Measurements from ENCODE around the gene PPIP5K1. TPM values are rescaled to one million over a fixed set of nuclear protein-coding genes. Genes with fewer than 3 reads are reported as not detected.
A peak's percentile ranks its signal among the peaks of the same experiment; 100 is the strongest.

The PPIP5K1 gene
- total and polyA plus RNA-seq, 9 donors: 5.9 to 9.9 (median 6.7) TPM

GRCh38 chr15:43518197-43518761 is 71.7 kb downstream of the PPIP5K1 start:
- Histone ChIP-seq H3K27me3 (ENCODE audit: control insufficient read depth, insufficient read depth, low read length) (peaks cover 3% of the 10 kb centered on the region), H3K36me3 (ENCODE audit: control insufficient read depth, insufficient read depth, low read length) (peaks cover 38% of the 10 kb centered on the region), H3K4me1 (ENCODE audit: control insufficient read depth, insufficient read depth, low read length) (peaks cover 57% of the 10 kb centered on the region), H3K27ac (ENCODE audit: low read length) (peak overlapping the region; percentile 94), H3K4me3 (ENCODE audit: low read length) (peak overlapping the region; percentile 81), H3K9me3 (replicated peaks; ENCODE audit: control insufficient read depth, low read depth, low read length) (peaks cover 6% of the 10 kb centered on the region)
- WGBS (ENCODE audit: insufficient coverage): 0% methylated on average over 9 of the region's 18 CpGs
- peak; percentile 85 for DNase-seq

- H3K27ac ChIP-seq (ENCODE audit: low read length): peak within 1 kb of the TSS; percentile 94
- WGBS (ENCODE audit: insufficient coverage): 0% methylated on average over 2 of the region's 15 CpGs
- H3K36me3 ChIP-seq (ENCODE audit: control insufficient read depth, insufficient read depth, low read length): peaks cover 31% of the 10 kb centered on the region
- H3K9me3 ChIP-seq (replicated peaks; ENCODE audit: control insufficient read depth, low read depth, low read length): peaks cover 5% of the 10 kb centered on the region
- peaks cover 61% of the 10 kb centered on the region for H3K4me1 ChIP-seq (ENCODE audit: control insufficient read depth, insufficient read depth, low read length)
- DNase-seq: peak; percentile 89
- peak within 1 kb of the TSS; percentile 81 for H3K4me3 ChIP-seq (ENCODE audit: low read length)
- peaks cover 3% of the 10 kb centered on the region for H3K27me3 ChIP-seq (ENCODE audit: control insufficient read depth, insufficient read depth, low read length)
Observed at GRCh38 chr15:43517354-43518196, 72.4 kb downstream of the PPIP5K1 start, which contains the start of gene MAP1A. MAP1A (plus strand) TSS chr15:43517608; CDS start chr15:43521474, 3,866 bp downstream.

GRCh38 chr15:43516801-43517353 is 73.1 kb downstream of the PPIP5K1 start:
- H3K36me3 ChIP-seq (ENCODE audit: control insufficient read depth, insufficient read depth, low read length): peaks cover 26% of the 10 kb centered on the region
- peaks cover 67% of the 10 kb centered on the region for H3K4me1 ChIP-seq (ENCODE audit: control insufficient read depth, insufficient read depth, low read length)
- DNase-seq: peak; percentile 60
- H3K9me3 ChIP-seq (replicated peaks; ENCODE audit: control insufficient read depth, low read depth, low read length): peaks cover 3% of the 10 kb centered on the region
- H3K27ac ChIP-seq (ENCODE audit: low read length): peak overlapping the region; percentile 94
- peak overlapping the region; percentile 81 for H3K4me3 ChIP-seq (ENCODE audit: low read length)
- no CpG with 5 or more reads among the region's 4 CpGs for WGBS (ENCODE audit: insufficient coverage)
- H3K27me3 ChIP-seq (ENCODE audit: control insufficient read depth, insufficient read depth, low read length): peaks cover 3% of the 10 kb centered on the region

- Histone ChIP-seq H3K9me3 (replicated peaks; ENCODE audit: control insufficient read depth, low read depth, low read length) (peaks cover under 1% of the 10 kb centered on the region), H3K4me3 (ENCODE audit: low read length) (peak overlapping the region; percentile 81), H3K27me3 (ENCODE audit: control insufficient read depth, insufficient read depth, low read length) (peaks cover 5% of the 10 kb centered on the region), H3K4me1 (ENCODE audit: control insufficient read depth, insufficient read depth, low read length) (peaks cover 73% of the 10 kb centered on the region), H3K36me3 (ENCODE audit: control insufficient read depth, insufficient read depth, low read length) (peaks cover 19% of the 10 kb centered on the region), H3K27ac (ENCODE audit: low read length) (peak overlapping the region; percentile 94)
- no CpG with 5 or more reads among the region's 5 CpGs for WGBS (ENCODE audit: insufficient coverage)
- DNase-seq: peak; percentile 62
Observed at GRCh38 chr15:43516185-43516584, 73.8 kb downstream of the PPIP5K1 start.

GRCh38 chr15:43515741-43516140 is 74.3 kb downstream of the PPIP5K1 start:
- peak overlapping the region; percentile 94 for H3K27ac ChIP-seq (ENCODE audit: low read length)
- H3K36me3 ChIP-seq (ENCODE audit: control insufficient read depth, insufficient read depth, low read length): peaks cover 14% of the 10 kb centered on the region
- peaks cover 76% of the 10 kb centered on the region for H3K4me1 ChIP-seq (ENCODE audit: control insufficient read depth, insufficient read depth, low read length)
- H3K9me3 ChIP-seq (replicated peaks; ENCODE audit: control insufficient read depth, low read depth, low read length): no peaks in the 10 kb centered on the region
- WGBS (ENCODE audit: insufficient coverage): no CpG with 5 or more reads among the region's 2 CpGs
- peaks cover 7% of the 10 kb centered on the region for H3K27me3 ChIP-seq (ENCODE audit: control insufficient read depth, insufficient read depth, low read length)
- no peak overlapping the region for H3K4me3 ChIP-seq (ENCODE audit: low read length)
- DNase-seq: peak; percentile 50

- Histone ChIP-seq H3K9me3 (replicated peaks; ENCODE audit: control insufficient read depth, low read depth, low read length) (no peaks in the 10 kb centered on the region), H3K4me1 (ENCODE audit: control insufficient read depth, insufficient read depth, low read length) (peaks cover 82% of the 10 kb centered on the region)
Observed at GRCh38 chr15:43514241-43515057, 75.6 kb downstream of the PPIP5K1 start.

GRCh38 chr15:43513550-43513949 is 76.5 kb downstream of the PPIP5K1 start:
- WGBS (ENCODE audit: insufficient coverage): no CpG with 5 or more reads among the region's 1 CpG
- no peak for DNase-seq
- no peaks in the 10 kb centered on the region for H3K9me3 ChIP-seq (replicated peaks; ENCODE audit: control insufficient read depth, low read depth, low read length)
- H3K27ac ChIP-seq (ENCODE audit: low read length): peak overlapping the region; percentile 94
- peaks cover 83% of the 10 kb centered on the region for H3K4me1 ChIP-seq (ENCODE audit: control insufficient read depth, insufficient read depth, low read length)
- H3K4me3 ChIP-seq (ENCODE audit: low read length): no peak overlapping the region
- peaks cover 7% of the 10 kb centered on the region for H3K27me3 ChIP-seq (ENCODE audit: control insufficient read depth, insufficient read depth, low read length)
- peaks cover 2% of the 10 kb centered on the region for H3K36me3 ChIP-seq (ENCODE audit: control insufficient read depth, insufficient read depth, low read length)

More at GRCh38 chr15:43514241-43515057, 75.6 kb downstream of the PPIP5K1 start:
- no CpG with 5 or more reads among the region's 4 CpGs for WGBS (ENCODE audit: insufficient coverage)
- no peak overlapping the region for H3K4me3 ChIP-seq (ENCODE audit: low read length)
- H3K27ac ChIP-seq (ENCODE audit: low read length): peak overlapping the region; percentile 94
- peaks cover 3% of the 10 kb centered on the region for H3K36me3 ChIP-seq (ENCODE audit: control insufficient read depth, insufficient read depth, low read length)
- peak; percentile 97 for DNase-seq
- peaks cover 7% of the 10 kb centered on the region for H3K27me3 ChIP-seq (ENCODE audit: control insufficient read depth, insufficient read depth, low read length)

GRCh38 chr15:43511012-43511885 is 78.8 kb downstream of the PPIP5K1 start:
- Histone ChIP-seq H3K4me1 (ENCODE audit: control insufficient read depth, insufficient read depth, low read length) (peaks cover 72% of the 10 kb centered on the region), H3K27ac (ENCODE audit: low read length) (peak overlapping the region; percentile 64)
- peak; percentile 47 for DNase-seq

More at GRCh38 chr15:43511012-43511885, 78.8 kb downstream of the PPIP5K1 start:
- H3K27me3 ChIP-seq (ENCODE audit: control insufficient read depth, insufficient read depth, low read length): peaks cover 4% of the 10 kb centered on the region
- peak overlapping the region; percentile 59 for H3K4me3 ChIP-seq (ENCODE audit: low read length)
- 3% methylated on average over 34 of the region's 39 CpGs for WGBS (ENCODE audit: insufficient coverage)
- peaks cover 2% of the 10 kb centered on the region for H3K36me3 ChIP-seq (ENCODE audit: control insufficient read depth, insufficient read depth, low read length)
- H3K9me3 ChIP-seq (replicated peaks; ENCODE audit: control insufficient read depth, low read depth, low read length): no peaks in the 10 kb centered on the region

All from muscle of leg (tissue), 11 donors.